SK-N-SH treated with all-trans-retinoic acid at 6 μM for 48 hours (cell line): ENCODE results near the gene ASIC5.

Experiments
- ZFP30 ChIP-seq: fragments of 450-650 bp; formaldehyde crosslinking; IDR thresholded peaks from 2 replicates; pipeline ENCODE4 v1.5.0; 2022; ENCODE audit warnings: mild to moderate bottlenecking, moderate library complexity
- ZNF70 ChIP-seq: fragments of 450-650 bp; formaldehyde crosslinking; IDR thresholded peaks from 2 replicates; pipeline ENCODE4 v1.5.0; 2020; ENCODE audit warnings: mild to moderate bottlenecking, moderate library complexity

- TF ChIP-seq ZFP30 (CRISPR knock-in tag) (no peak), ZNF70 (CRISPR knock-in tag) (no peak)
These were observed 65.3 kb downstream of the ASIC5 start for GRCh38 chr4:155800685-155801343.
